ENCODE data around the gene ARFGAP1.

GRCh38 chr20:63255931-63256704 is 16.5 kb upstream of the ARFGAP1 start:
- TF ChIP-seq, protein P1, sequence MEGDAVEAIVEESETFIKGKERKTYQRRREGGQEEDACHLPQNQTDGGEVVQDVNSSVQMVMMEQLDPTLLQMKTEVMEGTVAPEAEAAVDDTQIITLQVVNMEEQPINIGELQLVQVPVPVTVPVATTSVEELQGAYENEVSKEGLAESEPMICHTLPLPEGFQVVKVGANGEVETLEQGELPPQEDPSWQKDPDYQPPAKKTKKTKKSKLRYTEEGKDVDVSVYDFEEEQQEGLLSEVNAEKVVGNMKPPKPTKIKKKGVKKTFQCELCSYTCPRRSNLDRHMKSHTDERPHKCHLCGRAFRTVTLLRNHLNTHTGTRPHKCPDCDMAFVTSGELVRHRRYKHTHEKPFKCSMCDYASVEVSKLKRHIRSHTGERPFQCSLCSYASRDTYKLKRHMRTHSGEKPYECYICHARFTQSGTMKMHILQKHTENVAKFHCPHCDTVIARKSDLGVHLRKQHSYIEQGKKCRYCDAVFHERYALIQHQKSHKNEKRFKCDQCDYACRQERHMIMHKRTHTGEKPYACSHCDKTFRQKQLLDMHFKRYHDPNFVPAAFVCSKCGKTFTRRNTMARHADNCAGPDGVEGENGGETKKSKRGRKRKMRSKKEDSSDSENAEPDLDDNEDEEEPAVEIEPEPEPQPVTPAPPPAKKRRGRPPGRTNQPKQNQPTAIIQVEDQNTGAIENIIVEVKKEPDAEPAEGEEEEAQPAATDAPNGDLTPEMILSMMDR (IDR thresholded peaks at IDR 0.05; ENCODE audit: borderline replicate concordance, extremely low read depth, low read length, poor library complexity, severe bottlenecking), result no peak
- no peak for TF ChIP-seq EZH2 (IDR thresholded peaks at IDR 0.05; ENCODE audit: borderline replicate concordance, low read depth, low read length, severe bottlenecking)

Measured in DND-41 (cell line).